Stomach (tissue), 9 donors: Measurements from ENCODE around the gene BMP5. TPM values are rescaled to one million over a fixed set of nuclear protein-coding genes. Genes with fewer than 3 reads are reported as not detected.
"Not testable (repeated sequence)": the region's sequence is repeated elsewhere in the genome, so short reads cannot be mapped to it uniquely, and the experiment has no call there.

Experiments used
- DNase-seq, 2 donors: peaks; one replicate each; pipeline versions ENCODE4 v3.0.0 to v3.0.0-alpha.2; 2013 to 2019
- H3K27ac ChIP-seq, 5 donors: fragments of 200-600 bp in 4 of 5; sonication (generic) in 4 of 5; one replicate each; pipeline ENCODE4 v1.5.1; 2013 to 2019; ENCODE audit warnings: mild to moderate bottlenecking in 1 of 5, moderate library complexity in 1 of 5
- H3K27me3 ChIP-seq, 3 donors: fragments of 200-600 bp; sonication (generic); one replicate each; pipeline ENCODE4 v1.5.1; 2017 to 2019; ENCODE audit warnings: mixed run types in 1 of 3
- H3K36me3 ChIP-seq, 4 donors: fragments of 200-600 bp; sonication (generic); 1 replicate in 3 of 4; 2 replicates in 1 of 4; pipeline ENCODE4 v1.5.1; 2016 to 2019
- H3K4me1 ChIP-seq, 4 donors: fragments of 200-600 bp; sonication (generic); one replicate each; pipeline ENCODE4 v1.5.1; 2016 to 2019
- H3K4me3 ChIP-seq, 4 donors: fragments of 200-600 bp; sonication (generic) in 3 of 4; one replicate each; pipeline ENCODE4 v1.5.1; 2016 to 2019; ENCODE audit warnings: mild to moderate bottlenecking in 1 of 4
- H3K9me3 ChIP-seq, 4 donors: fragments of 200-600 bp; sonication (generic); one replicate each; pipeline ENCODE4 v1.5.1; 2016 to 2019
- CTCF ChIP-seq, 7 experiments: fragments of 450-650 bp in 4 of 7; fragments of 200-600 bp in 3 of 7; sonication (generic) in 3 of 7; IDR thresholded peaks; one replicate each; pipeline ENCODE4 v1.5.1; 2016 to 2019; ENCODE audit warnings: antibody characterized with exemption in 7 of 7, control low read depth in 2 of 7, mild to moderate bottlenecking in 1 of 7
- EP300 ChIP-seq: sonication (generic); formaldehyde crosslinking; IDR thresholded peaks from one replicate; pipeline ENCODE4 v1.6.1; 2017; ENCODE audit warnings: antibody characterized with exemption
- POLR2A ChIP-seq, 4 donors: fragments of 450-650 bp; IDR thresholded peaks; one replicate each; pipeline ENCODE4 v1.6.1; 2016; ENCODE audit warnings: antibody characterized with exemption in 4 of 4, control low read depth in 2 of 4, mild to moderate bottlenecking in 1 of 4, moderate library complexity in 1 of 4
- POLR2AphosphoS5 ChIP-seq, 3 donors: sonication (generic); formaldehyde crosslinking; IDR thresholded peaks; one replicate each; pipeline ENCODE4 v1.6.1; 2016; ENCODE audit warnings: antibody characterized with exemption in 3 of 3
- WGBS, 5 donors: extraction: QIAGEN DNeasy Blood & Tissue Kit in 3 of 5; methylation state at CpG; one replicate each; pipeline versions ENCODE4 v1.1.5 to v1.1.7; 2013 to 2018; 5-methylcytosine and 5-hydroxymethylcytosine counted together
- intact Hi-C: fragments of 100-400 bp; cut with DNase I; formaldehyde crosslinking; loops from one replicate; pipeline ENCODE4 v1.15.1; 2023; ENCODE audit warnings: low total_unique reads
- polyA plus RNA-seq, 3 donors: library from polyadenylated mRNA; stranded (reverse); fragments of 200-250 nt; gene quantifications; one replicate each; pipeline ENCODE4 v1.2.3, GENCODE V29; 2013
- total RNA-seq, 5 donors: library from RNA; depleted of rRNA; stranded (reverse); fragments of >200 nt; gene quantifications; one replicate each; pipeline versions ENCODE4 v1.1.0 to v1.2.3, GENCODE V29; 2014 to 2016
- donor health status: healthy with polysubstance abuse.
- donor health status: Bipolar disorder and iron deficiency.
- donor health status: healthy.

Gene BMP5
- total and polyA plus RNA-seq, 8 donors, result 0.25 to 18.1 (median 1.4) TPM; not detected in 1

DNA sequence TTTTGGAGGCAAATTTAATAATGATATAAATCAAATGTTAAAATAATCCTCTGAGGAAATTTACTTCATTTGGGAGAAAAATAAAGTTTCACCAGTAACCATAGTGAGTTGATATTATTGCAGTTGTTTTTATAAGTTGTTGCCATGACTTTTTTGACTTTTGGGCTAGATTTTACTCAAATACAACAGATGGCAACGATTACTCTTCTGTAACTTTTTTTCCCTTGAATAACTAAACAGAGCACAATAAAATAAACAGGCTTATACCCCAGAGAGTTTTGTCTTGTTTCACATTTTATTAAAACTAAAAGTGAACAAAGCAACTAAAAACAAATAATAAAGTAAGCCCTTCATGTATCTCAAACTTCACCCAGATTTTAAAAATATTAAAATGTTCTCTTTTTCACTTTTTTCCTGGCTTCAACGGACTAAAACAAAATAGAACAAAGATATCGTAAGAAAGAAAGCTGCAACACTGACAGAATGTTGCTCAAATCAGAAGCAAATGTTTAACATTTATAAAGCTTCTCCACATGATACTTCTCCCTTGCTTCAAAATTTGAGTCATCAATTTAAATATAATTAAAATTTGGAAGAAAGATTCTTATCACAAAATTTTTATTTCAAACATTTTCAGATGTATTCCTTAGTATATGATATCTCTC is 42.5 kb upstream of the BMP5 start:
- intact Hi-C loops, result no loop called here
- no peaks in the 10 kb centered on the region for H3K27me3 ChIP-seq
- no peaks in the 10 kb centered on the region for H3K9me3 ChIP-seq
- H3K36me3 ChIP-seq, result no peaks in the 10 kb centered on the region
- H3K27ac ChIP-seq, result no peak overlapping the region
- H3K4me3 ChIP-seq, result no peak overlapping the region
- no peaks in the 10 kb centered on the region for H3K4me1 ChIP-seq
- 46 to 65% (median 59%) methylated on average over 3 of the region's 3 CpGs for WGBS, 5 donors
- DNase-seq, result peak in 1 of 2 donors; percentile 35
- TF ChIP-seq POLR2AphosphoS5 (IDR thresholded peaks at IDR 0.05) (no peak), EP300 (no peak), POLR2A (IDR thresholded peaks at IDR 0.05) (no peak), CTCF (IDR thresholded peaks at IDR 0.05) (no peak)

DNA sequence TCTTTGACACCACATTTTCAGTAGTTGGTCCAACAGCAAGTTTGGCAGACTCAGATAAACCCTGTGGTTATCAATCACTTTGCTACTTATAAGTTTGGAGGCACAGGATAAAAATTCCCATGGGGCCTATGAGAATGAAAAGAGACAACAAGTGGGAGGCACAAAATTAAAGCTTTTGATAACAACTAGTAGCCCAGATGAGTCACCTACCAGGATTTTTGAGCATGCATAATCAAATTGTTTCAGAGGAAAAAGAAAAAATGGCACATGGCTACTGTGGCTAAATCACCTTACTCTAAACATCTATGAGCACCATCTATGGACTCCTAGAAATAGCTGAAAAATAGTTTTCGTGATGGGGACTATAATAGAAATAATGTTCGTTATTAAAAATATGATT is 40.8 kb upstream of the BMP5 start:
- Histone ChIP-seq H3K27me3 (no peaks in the 10 kb centered on the region), H3K36me3 (no peaks in the 10 kb centered on the region), H3K9me3 (no peaks in the 10 kb centered on the region), H3K4me1 (no peaks in the 10 kb centered on the region), H3K27ac (no peak overlapping the region), H3K4me3 (no peak overlapping the region)
- intact Hi-C loops, result no loop called here
- DNase-seq, result no peak
- 87 to 95% (median 92%) methylated on average over 2 of the region's 2 CpGs for WGBS, 5 donors
- TF ChIP-seq POLR2AphosphoS5 (IDR thresholded peaks at IDR 0.05) (no peak), EP300 (no peak), CTCF (IDR thresholded peaks at IDR 0.05) (no peak), POLR2A (IDR thresholded peaks at IDR 0.05) (no peak)

GRCh38 chr6:55913228-55914195 is 38.1 kb upstream of the BMP5 start:
- Histone ChIP-seq H3K4me1 (no peaks in the 10 kb centered on the region), H3K9me3 (no peaks in the 10 kb centered on the region), H3K27ac (no peak overlapping the region), H3K4me3 (no peak overlapping the region), H3K27me3 (no peaks in the 10 kb centered on the region), H3K36me3 (no peaks in the 10 kb centered on the region)
- intact Hi-C loops, result no loop called here
- 52 to 70% (median 60%) methylated on average over 3 of the region's 3 CpGs for WGBS, 5 donors
- DNase-seq, result no peak
- TF ChIP-seq POLR2AphosphoS5 (IDR thresholded peaks at IDR 0.05) (no peak), POLR2A (IDR thresholded peaks at IDR 0.05) (no peak)

DNA sequence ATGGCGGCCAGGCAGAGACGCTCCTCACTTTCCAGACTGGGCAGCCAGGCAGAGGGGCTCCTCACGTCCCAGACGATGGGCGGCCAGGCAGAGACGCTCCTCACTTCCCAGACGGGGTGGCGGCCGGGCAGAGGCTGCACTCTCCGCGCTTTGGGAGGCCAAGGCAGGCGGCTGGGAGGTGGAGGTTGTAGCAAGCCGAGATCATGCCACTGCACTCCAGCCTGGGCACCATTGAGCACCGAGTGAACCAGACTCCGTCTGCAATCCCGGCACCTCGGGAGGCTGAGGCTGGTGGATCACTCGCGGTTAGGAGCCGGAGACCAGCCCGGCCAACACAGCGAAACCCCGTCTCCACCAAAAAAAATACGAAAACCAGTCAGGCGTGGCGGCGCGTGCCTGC is 35.1 kb upstream of the BMP5 start:
- H3K4me3 ChIP-seq, intact Hi-C loops: not testable (repeated sequence)
- WGBS, 5 donors, result 94 to 99% (median 97%) methylated on average over 3 to 26 of the region's 28 CpGs

DNA sequence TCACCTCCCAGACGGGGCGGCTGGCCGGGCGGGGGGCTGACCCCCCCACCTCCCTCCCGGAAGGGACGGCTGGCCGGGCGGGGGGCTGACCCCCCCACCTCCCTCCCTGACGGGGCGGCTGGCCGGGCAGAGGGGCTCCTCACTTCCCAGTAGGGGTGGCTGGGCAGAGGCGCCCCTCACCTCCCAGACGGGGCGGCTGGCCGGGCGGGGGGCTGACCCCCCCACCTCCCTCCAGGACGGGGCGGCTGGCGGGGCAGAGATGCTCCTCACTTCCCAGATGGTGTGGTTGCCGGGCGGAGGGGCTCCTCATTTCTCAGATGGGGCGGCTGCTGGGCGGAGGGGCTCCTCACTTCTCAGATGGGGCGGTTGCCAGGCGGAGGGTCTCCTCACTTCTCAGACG is 34.5 kb upstream of the BMP5 start:
- H3K27ac ChIP-seq, H3K4me3 ChIP-seq, intact Hi-C loops, H3K4me1 ChIP-seq, DNase-seq, H3K36me3 ChIP-seq, H3K9me3 ChIP-seq, H3K27me3 ChIP-seq: not testable (repeated sequence)
- WGBS, 5 donors, result 73 to 98% (median 96%) methylated on average over 3 to 23 of the region's 26 CpGs

More for the DNA sequence above, 35.1 kb upstream of the BMP5 start:
- H3K4me1 ChIP-seq, H3K27ac ChIP-seq, H3K27me3 ChIP-seq, DNase-seq, H3K36me3 ChIP-seq, H3K9me3 ChIP-seq: not testable (repeated sequence)
